ENCODE results near the gene PHF23.
A peak's percentile ranks its signal among the peaks of the same experiment; 100 is the strongest.

Gene PHF23

DNA sequence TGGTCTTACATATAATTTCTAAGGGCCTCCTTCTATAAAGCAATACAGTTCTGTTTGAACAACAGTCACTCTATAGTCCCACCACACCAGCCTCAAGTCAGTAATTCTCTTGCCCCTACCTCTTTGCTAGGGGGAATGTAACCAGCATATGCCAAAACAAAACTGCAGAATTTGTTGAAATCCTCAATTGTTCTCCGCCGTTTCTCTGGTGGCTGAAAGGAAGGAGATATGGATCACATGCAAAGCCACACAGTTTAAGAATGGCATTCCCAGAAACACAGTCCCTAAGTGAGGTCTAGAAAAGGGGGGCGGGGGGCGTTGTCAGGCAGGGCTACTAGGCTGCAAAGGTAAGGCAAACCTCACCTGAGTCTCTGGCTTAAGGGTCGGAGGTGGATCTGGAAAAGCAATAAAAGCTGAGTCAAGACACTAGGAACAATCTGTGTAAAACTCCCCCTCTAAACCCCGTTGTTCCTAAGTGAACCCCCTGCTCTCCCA, 1.9 kb downstream of the PHF23 start:
- Histone ChIP-seq H3K4me1 (peaks cover 42 to 64% (median 62%) of the 10 kb centered on the region in 10 experiments), H3K4me2 (peak overlapping the region; percentile 71 to 99 (median 93))
- TF ChIP-seq Cebpa-rat (IDR thresholded peaks at IDR 0.05) = no peak

DNA sequence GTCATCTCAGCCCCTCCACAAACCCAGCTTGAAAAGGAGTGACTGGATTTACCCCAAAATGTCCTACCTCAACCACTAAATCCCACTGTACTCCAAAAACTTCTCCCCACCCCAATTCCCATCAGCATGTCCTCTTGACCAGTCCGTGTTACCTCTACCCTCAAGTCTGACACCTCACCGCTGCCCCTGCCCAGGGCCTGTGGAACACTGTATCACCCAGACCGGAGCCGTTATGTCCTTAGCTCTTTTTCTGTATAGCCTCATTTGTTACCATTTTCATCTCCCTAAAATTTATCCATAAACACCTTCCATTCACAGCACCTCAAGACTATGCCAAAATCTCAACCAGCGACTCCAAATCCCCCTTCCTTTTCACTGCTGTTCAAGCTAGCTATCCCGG, 2.4 kb downstream of the PHF23 start:
- Histone ChIP-seq H3K27me3 (no peaks in the 10 kb centered on the region), H3K36me3 (peaks cover 27 to 45% (median 38%) of the 10 kb centered on the region in 11 experiments), H3K4me2 (peak overlapping the region; percentile 71 to 99 (median 93)), H3K4me1 (peaks cover 47 to 69% (median 67%) of the 10 kb centered on the region in 10 experiments), H3K9ac (peak overlapping the region; percentile 95 to 98 (median 97); a peak in 20 of 22 replicates), H3K27ac (peak overlapping the region in 8 of 11 experiments; percentile 21 to 97 (median 93); a peak in 11 of 22 replicates), H3K9me3 (replicated peaks in 1 of 11) (no peaks in the 10 kb centered on the region), H3K4me3 (peak overlapping the region; percentile 88 to 97 (median 96); a peak in 18 of 20 replicates), H4K20me1 (peaks cover 18 to 49% (median 34%) of the 10 kb centered on the region in 11 experiments; a peak in 20 of 22 replicates)
- TF ChIP-seq Cebpa-rat (IDR thresholded peaks at IDR 0.05) = no peak

More for the DNA sequence above, 1.9 kb downstream of the PHF23 start:
- peaks cover 27 to 45% (median 38%) of the 10 kb centered on the region in 11 experiments for H3K36me3 ChIP-seq
- H3K9me3 ChIP-seq (replicated peaks in 1 of 11) = no peaks in the 10 kb centered on the region
- peaks cover 18 to 44% (median 30%) of the 10 kb centered on the region in 11 experiments; a peak in 20 of 22 replicates for H4K20me1 ChIP-seq
- H3K27me3 ChIP-seq = no peaks in the 10 kb centered on the region
- H3K27ac ChIP-seq = peak overlapping the region; percentile 75 to 97 (median 93); a peak in 21 of 22 replicates
- H3K9ac ChIP-seq = peak overlapping the region; percentile 95 to 98 (median 97)
- peak overlapping the region; percentile 88 to 97 (median 96) for H3K4me3 ChIP-seq

DNA sequence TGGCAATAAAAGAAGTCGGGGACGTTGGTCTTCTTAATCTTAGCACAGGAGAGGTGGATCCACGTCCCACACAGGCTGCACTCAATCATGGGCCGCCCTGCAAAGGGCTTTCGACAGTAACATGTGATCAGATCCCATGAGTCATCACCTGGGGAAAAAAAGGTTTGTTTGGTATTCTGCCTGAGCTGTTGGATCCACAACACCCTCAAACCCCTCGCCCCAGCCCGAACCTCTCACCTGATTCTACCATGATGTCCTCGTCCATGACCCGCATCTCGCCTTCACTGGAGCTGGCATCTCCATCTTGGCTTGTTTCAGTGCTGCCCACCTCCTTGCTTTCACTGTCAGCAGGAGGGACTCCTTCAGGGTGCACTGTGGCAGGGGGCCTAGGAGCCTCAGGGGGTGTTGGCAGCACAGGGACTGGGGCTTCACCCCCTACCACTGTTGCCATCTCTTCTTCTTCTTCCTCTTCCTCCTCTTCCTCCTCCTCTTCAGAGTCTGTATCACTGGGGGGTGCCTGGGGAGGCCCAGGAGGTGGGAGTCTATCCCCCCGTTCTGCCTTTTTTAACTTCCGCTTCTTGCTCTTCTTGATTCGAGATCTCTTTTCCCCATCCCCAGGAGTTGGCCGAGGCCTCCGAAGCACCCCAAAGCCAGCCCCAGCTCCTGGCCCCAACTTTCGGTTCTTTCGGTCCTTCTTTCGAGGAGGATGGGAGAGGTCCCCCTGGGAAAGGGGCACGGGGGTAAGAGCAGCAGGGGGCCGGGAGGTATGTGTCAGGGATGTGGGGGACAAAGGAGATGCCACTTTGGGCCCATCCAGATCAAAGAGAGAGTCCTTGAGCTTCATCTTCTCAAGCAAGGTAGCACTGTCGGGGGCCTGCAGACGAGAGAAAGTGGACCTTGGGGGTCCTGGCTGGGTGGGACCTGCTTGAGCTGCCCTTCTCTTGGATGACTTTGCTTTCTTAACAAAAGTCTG, 3.3 kb downstream of the PHF23 start:
- Histone ChIP-seq H3K27ac (peak overlapping the region in 7 of 11 experiments; percentile 0 to 93 (median 84); a peak in 10 of 22 replicates), H3K9ac (peak overlapping the region; percentile 95 to 98 (median 97); a peak in 19 of 22 replicates), H3K36me3 (peaks cover 27 to 46% (median 37%) of the 10 kb centered on the region in 11 experiments), H4K20me1 (peaks cover 23 to 57% (median 36%) of the 10 kb centered on the region in 11 experiments; a peak in 20 of 22 replicates), H3K27me3 (no peaks in the 10 kb centered on the region), H3K4me3 (peak overlapping the region in 7 of 10 experiments; percentile 15 to 97 (median 88); a peak in 10 of 20 replicates), H3K4me1 (peaks cover 55 to 66% (median 65%) of the 10 kb centered on the region in 10 experiments), H3K9me3 (replicated peaks in 1 of 11) (no peaks in the 10 kb centered on the region), H3K4me2 (peak overlapping the region; percentile 91 to 99 (median 94); a peak in 21 of 22 replicates)
- no peak for TF ChIP-seq Cebpa-rat (IDR thresholded peaks at IDR 0.05)

DNA sequence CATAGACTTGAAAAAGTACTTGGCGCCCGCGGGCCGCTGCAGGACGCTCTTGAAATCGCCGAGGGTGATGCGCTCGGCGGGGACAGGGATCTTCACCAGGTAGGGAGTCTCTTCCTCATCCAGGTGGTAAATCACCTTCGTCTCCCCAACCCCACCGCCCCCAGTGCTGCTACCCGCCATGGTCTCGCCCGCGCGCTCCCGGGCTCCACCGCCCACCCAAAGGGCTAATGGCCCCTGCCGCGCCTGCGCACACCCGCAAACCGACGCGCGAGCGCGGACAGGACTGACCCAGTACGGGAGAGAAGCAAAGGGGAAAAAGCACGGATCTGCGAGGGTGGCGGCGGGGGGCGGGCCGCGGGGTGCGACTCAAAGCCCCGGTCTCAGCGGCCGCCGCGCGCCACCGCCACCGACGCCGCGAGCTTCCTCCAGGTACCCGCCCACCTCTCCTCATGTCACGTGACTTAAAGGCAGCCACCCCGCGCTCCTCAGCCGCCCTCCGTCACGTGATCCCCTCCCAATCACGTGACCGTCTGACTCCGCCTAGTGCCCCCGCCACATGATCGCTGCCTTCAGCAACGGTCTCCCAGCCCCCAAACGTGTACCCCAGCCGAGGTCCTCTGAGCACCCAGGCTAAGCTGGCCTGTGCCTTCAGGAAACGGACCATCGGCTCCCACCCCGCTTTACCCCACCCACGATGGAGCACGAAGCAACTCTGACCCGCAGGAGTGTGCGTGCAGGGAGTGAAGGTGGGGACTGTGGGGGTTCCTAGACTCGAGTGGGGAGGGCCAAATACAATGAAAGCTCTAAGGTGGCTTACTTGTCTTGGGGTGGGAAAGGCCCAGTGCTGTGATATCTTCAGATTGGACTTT, 4.9 kb downstream of the PHF23 start, which contains the start of gene DVL2:
Gene DVL2 (minus strand): TSS at position 435 of the 869 bp plus-strand sequence. CDS start 255 bp downstream, at position 180.
- TF ChIP-seq Cebpa-rat (IDR thresholded peaks at IDR 0.05) = no peak
- peak within 1 kb of the TSS; percentile 66 to 88 (median 77) for H3K4me3 ChIP-seq

DNA sequence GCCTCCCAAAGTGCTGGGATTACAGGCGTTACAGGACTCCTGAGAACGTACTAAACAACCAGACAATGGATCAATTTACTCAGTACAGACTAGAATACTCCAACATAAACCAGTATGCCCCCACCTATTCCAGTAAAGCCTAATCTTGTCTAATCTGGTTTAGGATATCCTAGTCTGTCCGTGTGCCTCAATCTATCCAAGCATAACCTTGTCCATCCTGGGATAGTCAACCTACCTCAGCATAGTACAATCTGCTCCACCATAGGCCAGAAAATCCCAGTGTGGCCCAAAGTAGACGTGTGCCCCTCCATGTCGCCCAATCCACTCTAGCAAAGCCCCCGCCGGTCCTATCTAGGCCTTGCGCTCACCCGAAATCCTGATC, 5.6 kb downstream of the PHF23 start:
- H3K4me2 ChIP-seq = peak overlapping the region; percentile 91 to 99 (median 94)
- TF ChIP-seq Cebpa-rat (IDR thresholded peaks at IDR 0.05) = no peak
- peaks cover 27 to 76% (median 45%) of the 10 kb centered on the region in 11 experiments; a peak in 21 of 22 replicates for H4K20me1 ChIP-seq
- no peaks in the 10 kb centered on the region for H3K9me3 ChIP-seq (replicated peaks in 1 of 11)
- H3K4me3 ChIP-seq = peak overlapping the region; percentile 66 to 88 (median 77)
- peak overlapping the region; percentile 84 to 98 (median 96) for H3K9ac ChIP-seq
- peaks cover 46 to 58% (median 53%) of the 10 kb centered on the region in 11 experiments for H3K36me3 ChIP-seq
- H3K27me3 ChIP-seq = no peaks in the 10 kb centered on the region
- peaks cover 52 to 60% (median 53%) of the 10 kb centered on the region in 10 experiments for H3K4me1 ChIP-seq
- H3K27ac ChIP-seq = peak overlapping the region; percentile 59 to 85 (median 81)

More for the DNA sequence above, 4.9 kb downstream of the PHF23 start, which contains the start of gene DVL2:
- H3K27me3 ChIP-seq = no peaks in the 10 kb centered on the region
- peaks cover 27 to 74% (median 44%) of the 10 kb centered on the region in 11 experiments; a peak in 21 of 22 replicates for H4K20me1 ChIP-seq
- H3K36me3 ChIP-seq = peaks cover 39 to 52% (median 47%) of the 10 kb centered on the region in 11 experiments
- peak within 1 kb of the TSS; percentile 84 to 98 (median 96) for H3K9ac ChIP-seq
- H3K4me2 ChIP-seq = peak within 1 kb of the TSS; percentile 91 to 99 (median 94)
- H3K9me3 ChIP-seq (replicated peaks in 1 of 11) = no peaks in the 10 kb centered on the region
- H3K27ac ChIP-seq = peak within 1 kb of the TSS; percentile 59 to 85 (median 81)
- H3K4me1 ChIP-seq = peaks cover 52 to 59% (median 53%) of the 10 kb centered on the region in 10 experiments

DNA sequence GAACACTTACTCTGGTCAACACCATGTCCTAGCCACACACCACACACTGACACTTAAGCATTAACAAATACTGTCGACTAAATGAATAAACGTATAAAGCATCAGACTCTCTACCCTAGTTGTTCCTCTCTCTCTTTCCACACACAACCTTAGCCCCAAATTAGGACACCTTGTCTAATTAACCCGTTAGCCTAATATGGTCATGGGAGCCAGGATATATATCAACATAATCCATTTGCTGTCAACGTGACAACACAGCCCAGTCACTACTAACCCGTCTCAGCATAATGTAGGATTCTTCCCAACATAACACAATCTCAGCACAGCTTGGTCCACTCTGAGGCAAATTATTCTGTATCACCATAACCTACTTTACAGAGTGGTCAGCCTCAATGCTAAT, 7.1 kb downstream of the PHF23 start:
- H3K9ac ChIP-seq = peak overlapping the region in 3 of 11 experiments; percentile 16 to 97 (median 29); a peak in 4 of 22 replicates
- TF ChIP-seq Cebpa-rat (IDR thresholded peaks at IDR 0.05) = no peak
- H3K9me3 ChIP-seq (replicated peaks in 1 of 11) = no peaks in the 10 kb centered on the region
- peak overlapping the region in 9 of 10 experiments; percentile 66 to 88 (median 77); a peak in 10 of 20 replicates for H3K4me3 ChIP-seq
- H3K27ac ChIP-seq = no peak overlapping the region
- peak overlapping the region; percentile 91 to 99 (median 94) for H3K4me2 ChIP-seq
- H4K20me1 ChIP-seq = peaks cover 21 to 73% (median 40%) of the 10 kb centered on the region in 11 experiments; a peak in 21 of 22 replicates
- H3K36me3 ChIP-seq = peaks cover 58 to 71% (median 64%) of the 10 kb centered on the region in 11 experiments
- H3K4me1 ChIP-seq = peaks cover 47 to 66% (median 48%) of the 10 kb centered on the region in 10 experiments
- no peaks in the 10 kb centered on the region for H3K27me3 ChIP-seq

DNA sequence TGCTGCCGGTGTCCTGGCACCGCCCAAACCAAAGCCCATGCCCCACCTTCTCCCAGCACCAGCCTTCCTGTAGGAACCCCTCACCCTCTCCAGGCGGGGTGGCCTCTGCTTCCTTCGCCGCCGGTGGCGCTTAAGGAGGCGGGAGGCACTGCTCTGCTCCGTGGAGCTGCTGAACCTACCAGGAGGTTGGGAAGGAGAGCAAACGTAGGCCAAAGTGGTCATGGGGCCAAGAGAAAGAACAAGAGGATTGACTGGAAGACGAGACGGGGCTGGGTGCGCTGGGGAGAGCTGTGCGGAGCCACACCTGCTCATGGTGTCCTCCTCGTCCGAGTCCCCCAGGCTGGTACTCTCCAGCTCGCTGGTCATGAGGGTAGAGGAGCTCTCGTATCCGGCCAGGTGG, 9.8 kb downstream of the PHF23 start:
- no peak overlapping the region for H3K4me3 ChIP-seq
- no peak overlapping the region for H3K4me2 ChIP-seq
- H3K9me3 ChIP-seq (replicated peaks in 1 of 11) = no peaks in the 10 kb centered on the region
- H4K20me1 ChIP-seq = peaks cover 12 to 73% (median 37%) of the 10 kb centered on the region in 11 experiments; a peak in 17 of 22 replicates
- H3K27ac ChIP-seq = no peak overlapping the region
- no peak overlapping the region for H3K9ac ChIP-seq
- H3K36me3 ChIP-seq = peaks cover 61 to 73% (median 66%) of the 10 kb centered on the region in 11 experiments
- H3K4me1 ChIP-seq = peaks cover 21 to 40% (median 22%) of the 10 kb centered on the region in 10 experiments
- H3K27me3 ChIP-seq = no peaks in the 10 kb centered on the region
- TF ChIP-seq Cebpa-rat (IDR thresholded peaks at IDR 0.05) = no peak

All from BLaER1 treated with 17β-estradiol and CSF1 and Interleukin-3, amounts not matched to agents 10 nM and 100 nM (cell line).